A673 (cell line): Measurements from ENCODE around the gene ADGRG2.

Source experiments
- CTCF ChIP-seq: fragments of 300-800, 200-600 bp; sonication (generic); conservative IDR thresholded peaks from 2 replicates; pipeline ENCODE4 v1.5.1; 2017; ENCODE audit warnings: low read depth, mild to moderate bottlenecking, antibody characterized with exemption, low read length, moderate library complexity, mixed read lengths
- EZH2 ChIP-seq: fragments of 200-600 bp; sonication (generic); IDR thresholded peaks from 2 replicates; pipeline ENCODE4 v1.6.1; 2017; ENCODE audit warnings: borderline replicate concordance, low read depth, mild to moderate bottlenecking, mixed read lengths, antibody characterized with exemption, low read length; ENCODE audit not compliant: poor library complexity, severe bottlenecking

GRCh38 chrX:19107035-19107434 is 15.2 kb downstream of the ADGRG2 start:
- TF ChIP-seq CTCF (no peak), EZH2 (no peak)
